CD4-positive, alpha-beta T cell treated with Interleukin-4 for 4 hours (primary cell): ENCODE measurements around the gene PHLDB2.
A peak's percentile ranks its signal among the peaks of the same experiment; 100 is the strongest.

Source experiments
- DNase-seq: peaks from one replicate; pipeline ENCODE4 v3.0.0-alpha.2; 2020

PHLDB2 gene

GRCh38 chr3:112001526-112001925 lies 142.5 kb downstream of the PHLDB2 start:
- DNase-seq = no peak

- DNase-seq = peak; percentile 35
These were observed 143.3 kb downstream of the PHLDB2 start for GRCh38 chr3:112002096-112002971.

GRCh38 chr3:112003321-112004080 lies 144.4 kb downstream of the PHLDB2 start:
- DNase-seq = no peak

- DNase-seq = no peak
These were observed 145.1 kb downstream of the PHLDB2 start for GRCh38 chr3:112004187-112004586.

GRCh38 chr3:112004669-112005068 lies 145.6 kb downstream of the PHLDB2 start:
- no peak for DNase-seq

- DNase-seq = no peak
These were observed 146.1 kb downstream of the PHLDB2 start for GRCh38 chr3:112005091-112005672.

- DNase-seq = no peak
These were observed 148.6 kb downstream of the PHLDB2 start for GRCh38 chr3:112007633-112008032.

GRCh38 chr3:112009670-112010069 lies 150.6 kb downstream of the PHLDB2 start:
- no peak for DNase-seq

GRCh38 chr3:112010636-112011035 lies 151.6 kb downstream of the PHLDB2 start:
- no peak for DNase-seq

GRCh38 chr3:112011376-112011940 lies 152.4 kb downstream of the PHLDB2 start:
- DNase-seq = no peak

GRCh38 chr3:112012205-112012992 lies 153.3 kb downstream of the PHLDB2 start:
- DNase-seq = no peak

- peak; percentile 65 for DNase-seq
These were observed 154.2 kb downstream of the PHLDB2 start for GRCh38 chr3:112013058-112013783.

GRCh38 chr3:112013784-112014143 lies 154.7 kb downstream of the PHLDB2 start:
- no peak for DNase-seq

GRCh38 chr3:112017091-112017490 lies 158.0 kb downstream of the PHLDB2 start:
- no peak for DNase-seq

- DNase-seq = no peak
These were observed 159.6 kb downstream of the PHLDB2 start for GRCh38 chr3:112018712-112019111.

GRCh38 chr3:112019716-112020115 lies 160.7 kb downstream of the PHLDB2 start:
- no peak for DNase-seq

GRCh38 chr3:112020674-112021085 lies 161.6 kb downstream of the PHLDB2 start:
- no peak for DNase-seq
